Measurements from ENCODE around the gene ETFBKMT. TPM values are rescaled to one million over a fixed set of nuclear protein-coding genes. Genes with fewer than 3 reads are reported as not detected.
"Not testable (repeated sequence)": the region's sequence is repeated elsewhere in the genome, so short reads cannot be mapped to it uniquely, and the experiment has no call there.

ETFBKMT gene
- polyA plus RNA-seq, 1 of the 3 experiments (the other 2 are of a cell fraction): 1.6 TPM

DNA sequence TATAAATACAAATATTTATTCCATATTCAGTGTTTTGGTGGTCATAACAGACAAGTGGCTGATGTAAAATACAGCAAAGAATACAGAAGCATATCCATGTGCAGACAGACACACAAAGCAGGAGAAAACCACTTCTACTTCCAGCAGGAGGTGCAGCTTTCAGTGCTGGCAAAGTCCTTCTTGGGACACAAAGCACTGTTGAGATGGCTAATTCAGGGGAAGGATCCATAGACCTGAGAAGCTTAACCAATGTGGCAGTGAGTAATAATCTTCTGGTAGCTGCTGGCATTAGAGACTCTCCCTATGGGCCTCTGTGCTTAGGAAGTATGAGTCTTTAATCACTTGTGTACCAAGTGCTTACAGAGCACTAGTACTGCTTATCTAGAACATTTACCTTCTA lies 42.6 kb downstream of the ETFBKMT start:
- Histone ChIP-seq H3F3A (replicated peaks; ENCODE audit: insufficient read depth) (no peaks in the 10 kb centered on the region), H3K27me3 (ENCODE audit: insufficient read depth) (no peaks in the 10 kb centered on the region), H3K4me2 (no peak overlapping the region), H3K4me1 (ENCODE audit: control insufficient read depth in 1 of 2, insufficient read depth in 2 of 2, low read depth in 1 of 2, low read length in 1 of 2) (peaks cover 0 to 4% of the 10 kb centered on the region in 2 experiments; a peak in 1 of 4 replicates), H3K9ac (no peak overlapping the region), H3K27ac (ENCODE audit: low read depth in 2 of 2, low read length in 1 of 2) (no peak overlapping the region), H3K4me3 (ENCODE audit: low read depth in 2 of 2, low read length in 1 of 2) (no peak overlapping the region), H3K36me3 (replicated peaks in 1 of 2; ENCODE audit: control insufficient read depth in 1 of 2, insufficient read depth in 2 of 2, low read length in 1 of 2) (no peaks in the 10 kb centered on the region), H3K9me2 (no peaks in the 10 kb centered on the region), H2AFZ (ENCODE audit: low read depth) (no peak overlapping the region), H3K79me2 (ENCODE audit: insufficient read depth) (no peaks in the 10 kb centered on the region), H3K9me3 (no peaks in the 10 kb centered on the region), H4K20me1 (ENCODE audit: insufficient read depth) (no peaks in the 10 kb centered on the region)
- ChIA-PET CTCF (interaction anchor here (0.6 kb wide), 1 partner anchor 37 kb away, joined by 3 read pairs; no protein-coding TSS in a partner anchor), POLR2A (no interaction called here)
- no peak for DNase-seq
- TF ChIP-seq FOSL2 (IDR thresholded peaks at IDR 0.05; ENCODE audit: borderline replicate concordance, low read depth): no peak
- TF ChIP-seq, protein P1, sequence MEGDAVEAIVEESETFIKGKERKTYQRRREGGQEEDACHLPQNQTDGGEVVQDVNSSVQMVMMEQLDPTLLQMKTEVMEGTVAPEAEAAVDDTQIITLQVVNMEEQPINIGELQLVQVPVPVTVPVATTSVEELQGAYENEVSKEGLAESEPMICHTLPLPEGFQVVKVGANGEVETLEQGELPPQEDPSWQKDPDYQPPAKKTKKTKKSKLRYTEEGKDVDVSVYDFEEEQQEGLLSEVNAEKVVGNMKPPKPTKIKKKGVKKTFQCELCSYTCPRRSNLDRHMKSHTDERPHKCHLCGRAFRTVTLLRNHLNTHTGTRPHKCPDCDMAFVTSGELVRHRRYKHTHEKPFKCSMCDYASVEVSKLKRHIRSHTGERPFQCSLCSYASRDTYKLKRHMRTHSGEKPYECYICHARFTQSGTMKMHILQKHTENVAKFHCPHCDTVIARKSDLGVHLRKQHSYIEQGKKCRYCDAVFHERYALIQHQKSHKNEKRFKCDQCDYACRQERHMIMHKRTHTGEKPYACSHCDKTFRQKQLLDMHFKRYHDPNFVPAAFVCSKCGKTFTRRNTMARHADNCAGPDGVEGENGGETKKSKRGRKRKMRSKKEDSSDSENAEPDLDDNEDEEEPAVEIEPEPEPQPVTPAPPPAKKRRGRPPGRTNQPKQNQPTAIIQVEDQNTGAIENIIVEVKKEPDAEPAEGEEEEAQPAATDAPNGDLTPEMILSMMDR (IDR thresholded peaks at IDR 0.05): peak; percentile 22; the same call in 1 of the 2 replicates
- TF ChIP-seq RAD21 (IDR thresholded peaks at IDR 0.05; ENCODE audit: low read length): peak; percentile 20; the same call in 1 of the 2 replicates
- TF ChIP-seq NRF1 (IDR thresholded peaks at IDR 0.05; ENCODE audit: low read depth, low read length): no peak
- peak; percentile 24; the same call in 1 of the 2 replicates for TF ChIP-seq SMC3 (IDR thresholded peaks at IDR 0.05; ENCODE audit: low read depth, low read length)

DNA sequence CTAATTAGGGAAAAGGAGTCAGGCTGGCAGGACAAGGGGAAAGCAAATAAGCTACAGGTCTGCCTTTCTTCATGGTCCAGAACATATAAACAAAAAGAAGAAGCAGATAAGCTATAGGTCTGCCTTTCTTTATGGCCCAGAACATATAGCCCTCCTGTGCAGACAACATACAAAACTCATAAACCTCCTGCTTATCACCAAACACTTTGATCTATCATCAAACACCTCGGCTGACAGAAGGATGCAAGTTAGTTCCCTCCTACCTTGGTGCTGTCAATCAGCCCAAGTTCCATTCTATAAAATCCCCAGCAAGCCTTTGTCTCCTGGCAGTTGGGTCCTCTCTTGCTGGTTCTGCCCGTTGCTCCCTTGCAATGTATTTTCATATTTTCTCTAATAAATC lies 46.1 kb downstream of the ETFBKMT start:
- CTCF ChIA-PET: no interaction called here
- H3K9me3 ChIP-seq: no peaks in the 10 kb centered on the region
- no peaks in the 10 kb centered on the region for H4K20me1 ChIP-seq (ENCODE audit: insufficient read depth)
- H3K36me3 ChIP-seq (replicated peaks in 1 of 2; ENCODE audit: control insufficient read depth in 1 of 2, insufficient read depth in 2 of 2, low read length in 1 of 2): peaks cover 0 to 13% of the 10 kb centered on the region in 2 experiments
- peaks cover 0 to 4% of the 10 kb centered on the region in 2 experiments; a peak in 1 of 4 replicates for H3K4me1 ChIP-seq (ENCODE audit: control insufficient read depth in 1 of 2, insufficient read depth in 2 of 2, low read depth in 1 of 2, low read length in 1 of 2)
- H3K27me3 ChIP-seq (ENCODE audit: insufficient read depth): no peaks in the 10 kb centered on the region
- H2AFZ ChIP-seq (ENCODE audit: low read depth): no peak overlapping the region
- H3K4me3 ChIP-seq (ENCODE audit: low read depth in 2 of 2, low read length in 1 of 2): no peak overlapping the region
- TF ChIP-seq MEF2A (IDR thresholded peaks at IDR 0.05; ENCODE audit: borderline replicate concordance, low read depth): no peak
- no peak for TF ChIP-seq FOXJ3 (CRISPR knock-in tag; IDR thresholded peaks at IDR 0.05)
- POLR2A ChIA-PET: no interaction called here
- no peaks in the 10 kb centered on the region for H3K79me2 ChIP-seq (ENCODE audit: insufficient read depth)
- no peak overlapping the region for H3K9ac ChIP-seq
- no peak overlapping the region for H3K27ac ChIP-seq (ENCODE audit: low read depth in 2 of 2, low read length in 1 of 2)
- WGBS (ENCODE audit: low lambda C conversion rate): 82% methylated on average over 2 of the region's 2 CpGs
- no peak for DNase-seq
- H3K4me2 ChIP-seq: no peak overlapping the region
- no peaks in the 10 kb centered on the region for H3F3A ChIP-seq (replicated peaks; ENCODE audit: insufficient read depth)
- no peaks in the 10 kb centered on the region for H3K9me2 ChIP-seq

DNA sequence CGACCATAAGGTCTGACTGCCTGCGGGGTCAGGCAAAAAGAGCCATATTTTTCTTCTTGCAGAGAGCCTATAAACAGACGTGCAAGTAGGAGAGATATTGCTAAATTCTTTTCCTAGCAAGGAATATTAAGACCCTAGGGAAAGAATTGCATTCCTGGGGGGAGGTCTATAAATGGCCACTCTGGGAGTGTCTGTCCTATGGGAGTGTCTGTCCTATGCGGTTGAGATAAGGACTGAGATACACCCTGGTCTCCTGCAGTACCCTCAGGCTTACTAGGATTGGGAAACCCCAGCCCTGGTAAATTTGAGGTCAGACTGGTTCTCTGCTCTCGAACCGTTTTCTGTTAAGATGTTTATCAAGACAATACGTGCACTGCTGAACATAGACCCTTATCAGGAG lies 48.6 kb downstream of the ETFBKMT start:
- H2AFZ ChIP-seq (ENCODE audit: low read depth); CTCF ChIA-PET; H3K9me3 ChIP-seq; H3K27me3 ChIP-seq (ENCODE audit: insufficient read depth); H3K9ac ChIP-seq; H3F3A ChIP-seq (replicated peaks; ENCODE audit: insufficient read depth); H3K27ac ChIP-seq (ENCODE audit: low read depth in 2 of 2, low read length in 1 of 2); H4K20me1 ChIP-seq (ENCODE audit: insufficient read depth); H3K79me2 ChIP-seq (ENCODE audit: insufficient read depth); DNase-seq; H3K4me1 ChIP-seq (ENCODE audit: control insufficient read depth in 1 of 2, insufficient read depth in 2 of 2, low read depth in 1 of 2, low read length in 1 of 2); POLR2A ChIA-PET; H3K4me3 ChIP-seq (ENCODE audit: low read depth in 2 of 2, low read length in 1 of 2); H3K9me2 ChIP-seq; H3K4me2 ChIP-seq: not testable (repeated sequence)
- peaks cover 0 to 13% of the 10 kb centered on the region in 2 experiments for H3K36me3 ChIP-seq (replicated peaks in 1 of 2; ENCODE audit: control insufficient read depth in 1 of 2, insufficient read depth in 2 of 2, low read length in 1 of 2)
- 91% methylated on average over 7 of the region's 7 CpGs for WGBS (ENCODE audit: low lambda C conversion rate)
